Measurements from ENCODE around the gene MCRIP2. TPM values are rescaled to one million over a fixed set of nuclear protein-coding genes. Genes with fewer than 3 reads are reported as not detected.
A peak's percentile ranks its signal among the peaks of the same experiment; 100 is the strongest.

MCRIP2 gene
- total RNA-seq, 1 experiment from 2014 or later, result 44.6 TPM

- Mint-ChIP-seq H3K27me3 (ENCODE audit: insufficient read depth, unreplicated experiment) (no peaks in the 10 kb centered on the region), H3K4me1 (ENCODE audit: insufficient read depth, unreplicated experiment) (peaks cover 8% of the 10 kb centered on the region), H3K9me3 (ENCODE audit: unreplicated experiment) (no peaks in the 10 kb centered on the region), H3K27ac (ENCODE audit: low read depth, unreplicated experiment) (no peak overlapping the region), H3K36me3 (ENCODE audit: insufficient read depth, unreplicated experiment) (peaks cover 30% of the 10 kb centered on the region), H3K4me3 (ENCODE audit: unreplicated experiment) (no peak overlapping the region)
- intact Hi-C loops (cut with micrococcal nuclease), result no loop called here
- ChIA-PET CTCF (no interaction called here), POLR2A (interaction anchor here (0.6 kb wide), 1 partner anchor 30 kb away, joined by 3 read pairs; no protein-coding TSS in a partner anchor)
- no TSS peak for BruUV-seq (replicated peaks)
- DNase-seq (ENCODE audit: unreplicated experiment), result no peak
- TF ChIP-seq, protein P1, sequence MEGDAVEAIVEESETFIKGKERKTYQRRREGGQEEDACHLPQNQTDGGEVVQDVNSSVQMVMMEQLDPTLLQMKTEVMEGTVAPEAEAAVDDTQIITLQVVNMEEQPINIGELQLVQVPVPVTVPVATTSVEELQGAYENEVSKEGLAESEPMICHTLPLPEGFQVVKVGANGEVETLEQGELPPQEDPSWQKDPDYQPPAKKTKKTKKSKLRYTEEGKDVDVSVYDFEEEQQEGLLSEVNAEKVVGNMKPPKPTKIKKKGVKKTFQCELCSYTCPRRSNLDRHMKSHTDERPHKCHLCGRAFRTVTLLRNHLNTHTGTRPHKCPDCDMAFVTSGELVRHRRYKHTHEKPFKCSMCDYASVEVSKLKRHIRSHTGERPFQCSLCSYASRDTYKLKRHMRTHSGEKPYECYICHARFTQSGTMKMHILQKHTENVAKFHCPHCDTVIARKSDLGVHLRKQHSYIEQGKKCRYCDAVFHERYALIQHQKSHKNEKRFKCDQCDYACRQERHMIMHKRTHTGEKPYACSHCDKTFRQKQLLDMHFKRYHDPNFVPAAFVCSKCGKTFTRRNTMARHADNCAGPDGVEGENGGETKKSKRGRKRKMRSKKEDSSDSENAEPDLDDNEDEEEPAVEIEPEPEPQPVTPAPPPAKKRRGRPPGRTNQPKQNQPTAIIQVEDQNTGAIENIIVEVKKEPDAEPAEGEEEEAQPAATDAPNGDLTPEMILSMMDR (IDR thresholded peaks at IDR 0.05; ENCODE audit: unreplicated experiment), result no peak
These were observed 23.8 kb upstream of the MCRIP2 start for GRCh38 chr16:617855-618254.

DNA sequence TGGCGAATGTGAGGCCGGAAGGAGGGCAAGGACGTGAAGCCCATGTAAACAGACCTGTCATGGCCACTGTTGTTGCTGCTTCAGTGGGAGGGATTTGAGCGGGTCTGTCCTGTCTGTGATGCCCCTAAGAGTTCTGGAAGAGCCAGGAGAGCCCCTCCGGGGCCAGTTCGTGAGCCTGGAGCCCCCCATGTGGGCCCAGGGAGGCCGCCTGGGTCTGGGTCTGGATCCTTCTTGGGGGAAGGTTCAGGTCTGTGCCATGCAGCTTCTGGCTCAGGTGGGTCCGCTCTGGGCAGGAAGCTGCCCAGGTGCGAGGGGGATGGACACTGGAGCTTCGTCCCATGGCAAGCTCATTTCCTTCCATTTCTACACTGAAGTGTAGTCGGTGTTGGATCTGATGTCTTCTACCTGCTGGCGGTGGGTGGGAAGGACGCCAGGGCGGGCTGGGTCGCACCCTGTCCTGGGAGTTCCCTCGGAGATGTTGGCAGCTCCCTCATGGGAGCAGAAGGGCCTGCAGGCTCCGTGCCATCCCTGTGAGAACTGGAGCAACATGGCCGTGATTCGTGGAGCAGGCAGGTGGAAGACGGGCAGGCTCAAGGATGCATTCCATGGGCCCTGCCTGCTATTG, 22.0 kb upstream of the MCRIP2 start:
- BruUV-seq (replicated peaks), result no TSS peak
- peaks cover 28% of the 10 kb centered on the region for H3K36me3 Mint-ChIP-seq (ENCODE audit: insufficient read depth, unreplicated experiment)
- CTCF ChIA-PET, result no interaction called here

GRCh38 chr16:620700-621525, 20.7 kb upstream of the MCRIP2 start:
- no TSS peak for BruUV-seq (replicated peaks)
- intact Hi-C loops (cut with micrococcal nuclease), result no loop called here
- Mint-ChIP-seq H3K36me3 (ENCODE audit: insufficient read depth, unreplicated experiment) (peaks cover 20% of the 10 kb centered on the region), H3K4me1 (ENCODE audit: insufficient read depth, unreplicated experiment) (peaks cover 8% of the 10 kb centered on the region), H3K4me3 (ENCODE audit: unreplicated experiment) (no peak overlapping the region), H3K27ac (ENCODE audit: low read depth, unreplicated experiment) (peak overlapping the region; percentile 85), H3K27me3 (ENCODE audit: insufficient read depth, unreplicated experiment) (no peaks in the 10 kb centered on the region), H3K9me3 (ENCODE audit: unreplicated experiment) (no peaks in the 10 kb centered on the region)
- TF ChIP-seq, protein P1 (IDR thresholded peaks at IDR 0.05; ENCODE audit: unreplicated experiment), result no peak
- no peak for DNase-seq (ENCODE audit: unreplicated experiment)
- ChIA-PET POLR2A (interaction anchor here (0.7 to 6.3 kb wide), 7 partner anchors 10 to 33 kb away, joined by 3 to 88 read pairs (median 10); partner anchors contain the start of genes MCRIP2, METTL26, RAB40C and WFIKKN1), CTCF (interaction anchor here (0.6 to 2.2 kb wide), 3 partner anchors 21 to 28 kb away, joined by 3 to 18 read pairs (median 4); partner anchors contain the start of gene MCRIP2)

More for the DNA sequence above, 22.0 kb upstream of the MCRIP2 start:
- no peak overlapping the region for H3K4me3 Mint-ChIP-seq (ENCODE audit: unreplicated experiment)
- no peaks in the 10 kb centered on the region for H3K27me3 Mint-ChIP-seq (ENCODE audit: insufficient read depth, unreplicated experiment)
- intact Hi-C loops (cut with micrococcal nuclease), result no loop called here
- no peak overlapping the region for H3K27ac Mint-ChIP-seq (ENCODE audit: low read depth, unreplicated experiment)
- H3K9me3 Mint-ChIP-seq (ENCODE audit: unreplicated experiment), result no peaks in the 10 kb centered on the region
- DNase-seq (ENCODE audit: unreplicated experiment), result no peak
- H3K4me1 Mint-ChIP-seq (ENCODE audit: insufficient read depth, unreplicated experiment), result peaks cover 8% of the 10 kb centered on the region
- POLR2A ChIA-PET, result interaction anchor here (1.2 to 6.3 kb wide), 3 partner anchors 17 to 27 kb away, joined by 3 to 88 read pairs (median 43); partner anchors contain the start of genes MCRIP2, METTL26 and RAB40C
- TF ChIP-seq, protein P1 (IDR thresholded peaks at IDR 0.05; ENCODE audit: unreplicated experiment), result no peak
